GM23338 (cell line): ENCODE results near the gene RBMXL3. TPM values are rescaled to one million over a fixed set of nuclear protein-coding genes. Genes with fewer than 3 reads are reported as not detected.

Source experiments
- ATAC-seq: fragments of 200-7000 bp; cut with Tn5 transposase; 3 replicates; pipeline ENCODE4 v1.9.1; 2020
- DNase-seq: peaks from one replicate; pipeline ENCODE4 v3.0.0-alpha.2; 2015; ENCODE audit warnings: low spot score
- H2AFZ ChIP-seq: fragments of 200-600 bp; sonication (generic); 2 replicates; pipeline ENCODE4 v1.8.0; 2016; ENCODE audit warnings: antibody characterized with exemption, mild to moderate bottlenecking, moderate library complexity
- H3F3A ChIP-seq: fragments of 200-600 bp; sonication (generic); replicated peaks from 2 replicates; pipeline ENCODE4 v1.8.0; 2017; ENCODE audit warnings: antibody characterized with exemption, mixed run types, low read depth
- H3K27ac ChIP-seq: fragments of 200-600 bp; sonication (generic); 2 replicates; pipeline ENCODE4 v1.6.1; 2016; ENCODE audit warnings: low read depth
- H3K27me3 ChIP-seq: fragments of 200-600 bp; sonication (generic); 2 replicates; pipeline ENCODE4 v1.8.0; 2016; ENCODE audit warnings: mild to moderate bottlenecking, mixed run types, moderate library complexity; ENCODE audit not compliant: insufficient read depth
- H3K36me3 ChIP-seq: fragments of 200-600 bp; sonication (generic); 2 replicates; pipeline ENCODE4 v1.8.0; 2016; ENCODE audit warnings: mild to moderate bottlenecking; ENCODE audit not compliant: insufficient read depth
- H3K4me1 ChIP-seq: fragments of 200-600 bp; sonication (generic); 2 replicates; pipeline ENCODE4 v1.8.0; 2016; ENCODE audit warnings: mild to moderate bottlenecking, moderate library complexity; ENCODE audit not compliant: insufficient read depth
- H3K4me2 ChIP-seq: fragments of 200-600 bp; sonication (generic); 2 replicates; pipeline ENCODE4 v1.7.1; 2017; ENCODE audit warnings: mixed run types
- H3K4me3 ChIP-seq: fragments of 200-600 bp; sonication (generic); 2 replicates; pipeline ENCODE4 v1.6.1; 2016; ENCODE audit warnings: mixed run types
- H3K79me2 ChIP-seq: fragments of 200-600 bp; sonication (generic); replicated peaks from 2 replicates; pipeline ENCODE4 v1.8.0; 2017; ENCODE audit warnings: mild to moderate bottlenecking; ENCODE audit not compliant: insufficient read depth
- H3K9me2 ChIP-seq: fragments of 200-600 bp; sonication (generic); 2 replicates; pipeline ENCODE4 v1.8.0; 2017; ENCODE audit not compliant: insufficient read depth
- H4K20me1 ChIP-seq: fragments of 200-600 bp; sonication (generic); replicated peaks from 2 replicates; pipeline ENCODE4 v1.8.0; 2017; ENCODE audit warnings: mild to moderate bottlenecking; ENCODE audit not compliant: insufficient read depth
- H3K27ac Mint-ChIP-seq: 2 replicates; pipeline ENCODE4 v1.8.0; 2020; ENCODE audit warnings: inconsistent platforms, mild to moderate bottlenecking, moderate library complexity, mixed read lengths
- H3K27me3 Mint-ChIP-seq: 3 replicates; pipeline ENCODE4 v1.8.0; 2022; ENCODE audit warnings: low read depth, mild to moderate bottlenecking, moderate library complexity, mixed read lengths, inconsistent platforms; ENCODE audit not compliant: insufficient read depth, poor library complexity
- H3K36me3 Mint-ChIP-seq: 3 replicates; pipeline ENCODE4 v1.8.0; 2021; ENCODE audit warnings: low read depth, mild to moderate bottlenecking, inconsistent platforms, moderate library complexity, mixed read lengths
- H3K4me1 Mint-ChIP-seq: 3 replicates; pipeline ENCODE4 v1.8.0; 2020; ENCODE audit warnings: mild to moderate bottlenecking, inconsistent platforms, mixed read lengths
- H3K4me3 Mint-ChIP-seq: 3 replicates; pipeline ENCODE4 v1.8.0; 2021; ENCODE audit warnings: moderate library complexity, mild to moderate bottlenecking, inconsistent platforms, mixed read lengths
- H3K9me3 Mint-ChIP-seq: 3 replicates; pipeline ENCODE4 v1.8.0; 2020; ENCODE audit warnings: moderate library complexity, mild to moderate bottlenecking, inconsistent platforms, mixed read lengths
- CREB1 ChIP-seq: fragments of 250-450 bp; sonication (Bioruptor Pico); IDR thresholded peaks from 2 replicates; pipeline ENCODE4 v1.5.0; 2020; ENCODE audit warnings: low read depth, mild to moderate bottlenecking, moderate library complexity
- CTCF ChIP-seq, 2 experiments: fragments of 200-600 bp in 1 of 2; sonication (generic) in 1 of 2; conservative IDR thresholded peaks; 2 replicates each; pipeline versions ENCODE4 v1.5.1 to v1.6.1; 2016 to 2017; ENCODE audit warnings: antibody characterized with exemption in 2 of 2, low read depth in 2 of 2, mild to moderate bottlenecking in 2 of 2, moderate library complexity in 1 of 2
- ETS1 ChIP-seq: IDR thresholded peaks from 2 replicates; pipeline ENCODE4 v1.6.1; 2016; ENCODE audit warnings: antibody characterized with exemption
- EZH2 ChIP-seq: fragments of 200-600 bp; sonication (generic); IDR thresholded peaks from one replicate; pipeline ENCODE4 v1.8.0; 2017; ENCODE audit warnings: antibody characterized with exemption, mild to moderate bottlenecking, low read depth; ENCODE audit not compliant: unreplicated experiment
- EZH2phosphoT487 ChIP-seq: fragments of 200-600 bp; sonication (generic); IDR thresholded peaks from one replicate; pipeline ENCODE4 v1.8.1; 2018; ENCODE audit warnings: antibody characterized with exemption; ENCODE audit not compliant: unreplicated experiment
- JUNB ChIP-seq: IDR thresholded peaks from one replicate; pipeline ENCODE4 v1.6.1; 2016; ENCODE audit warnings: antibody characterized with exemption; ENCODE audit not compliant: unreplicated experiment
- POLR2AphosphoS5 ChIP-seq: IDR thresholded peaks from 2 replicates; pipeline ENCODE4 v1.6.1; 2016; ENCODE audit warnings: antibody characterized with exemption, low read depth
- REST ChIP-seq: IDR thresholded peaks from one replicate; pipeline ENCODE4 v1.6.1; 2018; ENCODE audit warnings: antibody characterized with exemption; ENCODE audit not compliant: unreplicated experiment
- STAT1 ChIP-seq: IDR thresholded peaks from one replicate; pipeline ENCODE4 v1.6.1; 2016; ENCODE audit warnings: antibody characterized with exemption; ENCODE audit not compliant: unreplicated experiment
- ZNF114 ChIP-seq: fragments of 250-450 bp; sonication (Bioruptor Pico); IDR thresholded peaks from 2 replicates; pipeline ENCODE4 v1.5.0; 2020; ENCODE audit warnings: mild to moderate bottlenecking, moderate library complexity
- polyA plus RNA-seq: library from polyadenylated mRNA; unstranded; fragments of >200 nt; fragmentation: Nextera tagmentation; extraction: Ambion mirVana; gene quantifications from 2 replicates; pipeline ENCODE4 v1.2.1, GENCODE V29; 2016
- total RNA-seq: library from RNA; depleted of rRNA; stranded (reverse); fragments of >200 nt; shearing (Covaris generic); gene quantifications from 2 replicates; pipeline ENCODE4 v1.2.3, GENCODE V29; 2014

RBMXL3 gene
- total and polyA plus RNA-seq, 2 experiments from 2014 or later, result not detected

- H3K4me3 Mint-ChIP-seq, result no peak overlapping the region
These were observed 3.1 kb downstream of the RBMXL3 start for GRCh38 chrX:115192244-115192700.

GRCh38 chrX:115204040-115204439, 14.8 kb downstream of the RBMXL3 start:
- Histone ChIP-seq H3K36me3 (0 out of 2 replicates have a peak, but pooled peaks cover 3% of the 10 kb centered on the region), H3F3A (no peaks in the 10 kb centered on the region), H3K27ac (no peak overlapping the region), H3K4me1 (no peaks in the 10 kb centered on the region), H3K9me2 (no peaks in the 10 kb centered on the region), H3K79me2 (0 out of 2 replicates have a peak, but pooled peaks cover 6% of the 10 kb centered on the region), H3K4me2 (no peak overlapping the region), H2AFZ (no peak overlapping the region), H4K20me1 (no peaks in the 10 kb centered on the region), H3K27me3 (no peaks in the 10 kb centered on the region), H3K4me3 (no peak overlapping the region)
- no peak overlapping the region for H3K4me3 Mint-ChIP-seq
- no peak overlapping the region for H3K27ac Mint-ChIP-seq
- H3K27me3 Mint-ChIP-seq, result no peaks in the 10 kb centered on the region
- peaks cover 30% of the 10 kb centered on the region for H3K36me3 Mint-ChIP-seq
- DNase-seq (no peak), ATAC-seq (no peak)
- no peaks in the 10 kb centered on the region; the same call in 2 of the 3 replicates for H3K4me1 Mint-ChIP-seq
- H3K9me3 Mint-ChIP-seq, result peaks cover 27% of the 10 kb centered on the region
- TF ChIP-seq CTCF (conservative IDR thresholded peaks at IDR 0.05; ENCODE audit: low read depth in 2 of 2), result no peak
- TF ChIP-seq EZH2, result no peak
- no peak for TF ChIP-seq EZH2phosphoT487
- no peak for TF ChIP-seq POLR2AphosphoS5
- no peak for TF ChIP-seq REST

More at GRCh38 chrX:115192244-115192700, 3.1 kb downstream of the RBMXL3 start:
- H3K79me2 ChIP-seq, result no peaks in the 10 kb centered on the region
- peaks cover 3% of the 10 kb centered on the region; the same call in 2 of the 3 replicates for H3K9me3 Mint-ChIP-seq
- H3K4me3 ChIP-seq, result no peak overlapping the region
- H3K27me3 Mint-ChIP-seq, result peaks cover 4% of the 10 kb centered on the region
- H3K4me1 ChIP-seq, result no peaks in the 10 kb centered on the region
- H3K27ac Mint-ChIP-seq, result no peak overlapping the region
- H3K36me3 ChIP-seq, result no peaks in the 10 kb centered on the region
- H3K9me2 ChIP-seq, result no peaks in the 10 kb centered on the region
- H3K27me3 ChIP-seq, result no peaks in the 10 kb centered on the region
- H4K20me1 ChIP-seq, result no peaks in the 10 kb centered on the region
- no peak for ATAC-seq
- DNase-seq, result no peak
- TF ChIP-seq EZH2 (no peak), ETS1 (no peak), JUNB (no peak), STAT1 (no peak), CREB1 (CRISPR knock-in tag) (no peak), ZNF114 (no peak), POLR2AphosphoS5 (no peak), REST (no peak)
- no peak overlapping the region for H3K4me2 ChIP-seq
- H2AFZ ChIP-seq, result no peak overlapping the region
- H3K4me1 Mint-ChIP-seq, result no peaks in the 10 kb centered on the region
- H3K36me3 Mint-ChIP-seq, result peaks cover 14% of the 10 kb centered on the region
- H3F3A ChIP-seq, result no peaks in the 10 kb centered on the region
- H3K27ac ChIP-seq, result no peak overlapping the region
